Eye (tissue), 1 donor: Measurements from ENCODE around the gene RBPJ.
A peak's percentile ranks its signal among the peaks of the same experiment; 100 is the strongest.

ENCODE experiments used
- DNase-seq: peaks from one replicate; pipeline ENCODE4 v3.0.0-alpha.2; 2015

RBPJ gene

GRCh38 chr4:26320538-26321372 lies at the start of gene RBPJ:
Gene RBPJ (plus strand): TSS chr4:26321014. CDS start chr4:26321029, 15 bp downstream.
- peak; percentile 99 for DNase-seq

GRCh38 chr4:26271703-26272102 lies 49.1 kb upstream of the RBPJ start:
- no peak for DNase-seq

- no peak for DNase-seq
Observed at GRCh38 chr4:26272654-26273615, 47.9 kb upstream of the RBPJ start.

GRCh38 chr4:26273616-26273980 lies 47.2 kb upstream of the RBPJ start:
- no peak for DNase-seq

GRCh38 chr4:26275281-26275680 lies 45.5 kb upstream of the RBPJ start:
- DNase-seq, result no peak

- no peak for DNase-seq
Observed at GRCh38 chr4:26279446-26279845, 41.4 kb upstream of the RBPJ start.

GRCh38 chr4:26281881-26282280 lies 38.9 kb upstream of the RBPJ start:
- DNase-seq, result no peak

GRCh38 chr4:26284536-26284935 lies 36.3 kb upstream of the RBPJ start:
- no peak for DNase-seq

GRCh38 chr4:26285272-26285671 lies 35.5 kb upstream of the RBPJ start:
- DNase-seq, result no peak

- no peak for DNase-seq
Observed at GRCh38 chr4:26287756-26288155, 33.1 kb upstream of the RBPJ start.

GRCh38 chr4:26288355-26288909 lies 32.4 kb upstream of the RBPJ start:
- DNase-seq, result no peak

- no peak for DNase-seq
Observed at GRCh38 chr4:26289401-26289800, 31.4 kb upstream of the RBPJ start.

- DNase-seq, result no peak
Observed at GRCh38 chr4:26290321-26290720, 30.5 kb upstream of the RBPJ start.

- no peak for DNase-seq
Observed at GRCh38 chr4:26294904-26295303, 25.9 kb upstream of the RBPJ start.

GRCh38 chr4:26296021-26296420 lies 24.8 kb upstream of the RBPJ start:
- DNase-seq, result no peak

- DNase-seq, result no peak
Observed at GRCh38 chr4:26296514-26296913, 24.3 kb upstream of the RBPJ start.

GRCh38 chr4:26297219-26297618 lies 23.6 kb upstream of the RBPJ start:
- no peak for DNase-seq

- peak; percentile 50 for DNase-seq
Observed at GRCh38 chr4:26298198-26298947, 22.4 kb upstream of the RBPJ start.

- DNase-seq, result no peak
Observed at GRCh38 chr4:26299254-26299882, 21.4 kb upstream of the RBPJ start.

GRCh38 chr4:26300314-26301307 lies 20.2 kb upstream of the RBPJ start:
- DNase-seq, result no peak
